ENCODE measurements around the gene GALNT11. TPM values are rescaled to one million over a fixed set of nuclear protein-coding genes. Genes with fewer than 3 reads are reported as not detected.

Gene GALNT11
- total RNA-seq (10 to 100 TPM; 16.0 to 29.5 (median 17.9) TPM), polyA plus RNA-seq (10 to 100 TPM; 28.6 to 41.3 TPM), total RNA-seq (42.5 reads per million, percentile 68 among the genes with 10 or more reads in this experiment)

DNA sequence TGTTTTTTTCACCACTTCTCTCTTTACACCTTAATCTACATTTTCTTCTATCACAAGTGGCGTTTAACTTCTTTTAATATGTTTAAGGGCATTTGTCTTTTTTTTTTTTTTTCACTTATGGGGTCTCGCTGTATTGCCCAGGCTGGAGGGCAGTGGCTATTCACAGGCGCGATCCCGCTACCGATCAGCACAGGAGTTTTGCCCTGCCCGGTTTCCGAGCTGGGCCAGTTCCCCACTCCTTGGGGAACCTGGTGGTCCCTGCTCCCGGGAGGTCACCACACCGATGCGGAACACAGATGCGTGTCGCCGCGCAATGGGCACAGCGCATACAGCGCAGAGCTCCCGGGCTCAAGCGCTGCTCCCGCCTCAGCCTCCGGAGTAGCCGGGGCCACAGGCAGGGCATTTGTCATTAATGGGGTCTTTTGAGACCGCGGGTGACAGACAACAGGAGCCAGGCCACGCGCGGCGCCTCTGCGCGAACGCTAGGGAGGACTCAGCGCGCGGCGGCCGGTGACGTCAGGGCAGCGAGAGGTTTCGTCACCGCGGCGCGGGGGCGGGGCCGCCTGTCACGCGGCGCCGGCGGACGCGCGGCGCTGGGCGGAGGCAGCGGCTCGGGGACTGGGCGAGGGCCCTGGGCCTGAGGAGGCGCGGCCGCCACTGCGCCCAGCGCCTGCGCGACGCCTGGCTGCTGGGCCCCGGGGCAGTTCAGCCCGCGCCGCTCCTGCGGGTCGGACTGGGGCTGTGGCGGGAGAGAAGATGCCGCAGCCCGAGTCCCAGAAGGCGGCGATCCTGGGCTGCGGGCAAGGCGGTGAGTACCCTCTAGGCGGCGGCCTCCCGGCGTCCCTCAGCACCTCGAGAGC, at the start of gene GALNT11:
Gene GALNT11, plus strand, starts transcription at position 598 of the 860 bp plus-strand sequence. CDS start 68,554 bp downstream, outside the sequence.
- peaks cover 0 to 3% (median 0%) of the 10 kb centered on the region in 11 donors for H3K9me3 Mint-ChIP-seq
- H3K36me3 ChIP-seq (ENCODE audit: control insufficient read depth in 2 of 3, insufficient read depth in 3 of 3, low read length in 3 of 3) = no peaks in the 10 kb centered on the region
- no peaks in the 10 kb centered on the region for H3K9me3 ChIP-seq (ENCODE audit: control insufficient read depth in 2 of 3, low read length in 3 of 3)
- POLR2A ChIA-PET = interaction anchor here (0.5 to 2.5 kb wide), 4 partner anchors 19 to 148 kb away, joined by 3 to 8 read pairs (median 6); partner anchors contain the start of gene PRKAG2
- H3K27ac Mint-ChIP-seq = peak within 1 kb of the TSS; percentile 85 to 96 (median 95)
- intact Hi-C loops (cut with micrococcal nuclease) = loop anchor here (1.0 to 10.0 kb wide), 15 partner anchors 82 to 735 kb away; partner anchors contain the start of genes PRKAG2 (in 2 of the 2), KMT2C (in 1 of the 2) and XRCC2 (in 1 of the 2)
- ATAC-seq (peak; percentile 96), DNase-seq (peak; percentile 82 to 95 (median 91))
- peak within 1 kb of the TSS; percentile 75 for H3K4me3 ChIP-seq (ENCODE audit: low read length)
- peaks cover 0 to 11% (median 0%) of the 10 kb centered on the region in 5 donors for H3K27me3 Mint-ChIP-seq
- H3K27ac ChIP-seq (ENCODE audit: low read depth, low read length) = peak within 1 kb of the TSS; percentile 88
- CTCF ChIA-PET = interaction anchor here (0.5 to 1.1 kb wide), 3 partner anchors 9 to 149 kb away, joined by 3 to 5 read pairs (median 4); no protein-coding TSS in a partner anchor
- peaks cover 7 to 22% of the 10 kb centered on the region in 2 donors for H3K4me1 ChIP-seq (ENCODE audit: control insufficient read depth in 2 of 2, insufficient read depth in 2 of 2, low read length in 2 of 2)
- peaks cover 0 to 20% (median 17%) of the 10 kb centered on the region in 5 donors for H3K36me3 Mint-ChIP-seq
- peaks cover 12 to 45% (median 39%) of the 10 kb centered on the region in 7 donors for H3K4me1 Mint-ChIP-seq
- peak within 1 kb of the TSS; percentile 85 to 92 (median 88) for H3K4me3 Mint-ChIP-seq
- H3K27me3 ChIP-seq (ENCODE audit: control insufficient read depth in 2 of 2, insufficient read depth in 2 of 2, low read length in 2 of 2) = no peaks in the 10 kb centered on the region

DNA sequence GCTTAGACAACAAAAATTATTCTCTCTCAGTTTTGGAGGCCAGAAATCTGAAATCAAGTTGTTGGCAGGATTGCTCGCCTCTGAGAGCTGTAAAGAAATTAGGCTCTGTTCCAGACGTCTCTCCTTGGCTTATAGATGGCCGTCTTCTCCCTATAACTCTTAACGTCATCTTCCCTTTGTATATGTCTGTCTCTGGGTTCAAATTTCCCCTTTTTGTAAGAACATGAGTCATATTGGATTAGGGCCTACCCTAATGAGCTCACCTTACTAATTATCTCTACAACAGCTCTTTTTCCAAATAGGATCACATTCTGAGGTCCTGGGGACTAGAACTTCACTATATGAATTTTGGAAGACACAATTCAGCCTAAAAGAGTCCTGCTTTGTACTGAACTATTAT, 46.9 kb upstream of the GALNT11 start:
- H3K27ac Mint-ChIP-seq = no peak overlapping the region
- H3K4me3 ChIP-seq (ENCODE audit: low read length) = no peak overlapping the region
- CTCF ChIA-PET = no interaction called here
- no peak overlapping the region for H3K4me3 Mint-ChIP-seq
- H3K27ac ChIP-seq (ENCODE audit: low read depth, low read length) = no peak overlapping the region
- peaks cover 0 to 4% (median 0%) of the 10 kb centered on the region in 11 donors for H3K9me3 Mint-ChIP-seq
- peaks cover 0 to 20% (median 6%) of the 10 kb centered on the region in 5 donors for H3K27me3 Mint-ChIP-seq
- H3K36me3 ChIP-seq (ENCODE audit: control insufficient read depth in 2 of 3, insufficient read depth in 3 of 3, low read length in 3 of 3) = no peaks in the 10 kb centered on the region
- DNase-seq = no peak
- no peaks in the 10 kb centered on the region for H3K4me1 Mint-ChIP-seq
- ATAC-seq = no peak
- H3K27me3 ChIP-seq (ENCODE audit: control insufficient read depth in 2 of 2, insufficient read depth in 2 of 2, low read length in 2 of 2) = no peaks in the 10 kb centered on the region
- intact Hi-C loops (cut with micrococcal nuclease) = no loop called here
- H3K4me1 ChIP-seq (ENCODE audit: control insufficient read depth in 2 of 2, insufficient read depth in 2 of 2, low read length in 2 of 2) = no peaks in the 10 kb centered on the region
- no peaks in the 10 kb centered on the region for H3K9me3 ChIP-seq (ENCODE audit: control insufficient read depth in 2 of 3, low read length in 3 of 3)
- POLR2A ChIA-PET = interaction anchor here (0.6 kb wide), 1 partner anchor 17 kb away, joined by 3 read pairs; no protein-coding TSS in a partner anchor
- peaks cover 0 to 3% (median 0%) of the 10 kb centered on the region in 5 donors for H3K36me3 Mint-ChIP-seq

DNA sequence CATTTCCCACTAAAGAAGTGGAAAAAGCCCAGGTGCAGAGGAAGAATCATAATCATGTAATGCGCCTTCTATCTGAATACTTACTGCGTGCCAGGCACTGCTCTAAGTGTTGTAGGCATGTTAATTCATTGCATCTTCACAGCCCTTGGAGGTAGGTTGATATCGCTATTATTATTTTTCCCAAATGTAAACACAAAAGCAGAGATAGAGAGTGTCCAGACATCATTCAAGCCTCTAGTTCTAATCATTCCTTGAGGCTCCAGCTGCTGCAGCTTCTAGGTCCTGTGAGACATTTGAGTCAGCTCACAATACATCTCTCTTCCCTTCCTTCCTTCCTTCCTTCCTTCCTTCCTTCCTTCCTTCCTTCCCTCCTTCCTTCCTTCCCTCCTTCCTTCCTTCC, 44.3 kb upstream of the GALNT11 start:
- peaks cover 0 to 10% (median 6%) of the 10 kb centered on the region in 5 donors for H3K27me3 Mint-ChIP-seq
- H3K4me1 ChIP-seq (ENCODE audit: control insufficient read depth in 2 of 2, insufficient read depth in 2 of 2, low read length in 2 of 2) = no peaks in the 10 kb centered on the region
- no peak overlapping the region for H3K4me3 ChIP-seq (ENCODE audit: low read length)
- no peak overlapping the region for H3K27ac Mint-ChIP-seq
- no peak overlapping the region for H3K4me3 Mint-ChIP-seq
- no peaks in the 10 kb centered on the region for H3K27me3 ChIP-seq (ENCODE audit: control insufficient read depth in 2 of 2, insufficient read depth in 2 of 2, low read length in 2 of 2)
- ATAC-seq = no peak
- no peaks in the 10 kb centered on the region for H3K36me3 ChIP-seq (ENCODE audit: control insufficient read depth in 2 of 3, insufficient read depth in 3 of 3, low read length in 3 of 3)
- DNase-seq = no peak
- H3K27ac ChIP-seq (ENCODE audit: low read depth, low read length) = no peak overlapping the region
- no peaks in the 10 kb centered on the region for H3K9me3 Mint-ChIP-seq
- intact Hi-C loops (cut with micrococcal nuclease) = no loop called here
- H3K36me3 Mint-ChIP-seq = no peaks in the 10 kb centered on the region
- ChIA-PET POLR2A (interaction anchor here (0.8 kb wide), 1 partner anchor 205 kb away, joined by 3 read pairs; no protein-coding TSS in a partner anchor), CTCF (no interaction called here)
- H3K4me1 Mint-ChIP-seq = no peaks in the 10 kb centered on the region
- H3K9me3 ChIP-seq (ENCODE audit: control insufficient read depth in 2 of 3, low read length in 3 of 3) = no peaks in the 10 kb centered on the region

DNA sequence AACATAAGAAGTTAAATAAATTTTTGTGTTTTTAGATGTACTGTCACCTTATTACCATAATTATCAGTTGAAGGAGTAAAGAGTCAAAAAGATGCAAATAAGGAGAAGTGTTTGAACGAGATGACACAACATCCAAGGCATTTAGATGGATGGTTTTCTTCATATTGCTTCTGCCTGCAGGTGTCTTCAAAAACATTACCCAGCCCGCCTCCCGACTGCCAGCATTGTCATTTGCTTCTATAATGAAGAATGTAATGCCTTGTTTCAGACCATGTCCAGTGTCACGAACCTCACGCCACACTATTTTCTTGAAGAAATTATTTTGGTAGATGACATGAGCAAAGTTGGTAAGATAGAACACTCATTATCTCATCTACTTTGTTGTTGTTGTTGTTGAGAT, 42.7 kb upstream of the GALNT11 start:
- no peak overlapping the region for H3K4me3 Mint-ChIP-seq
- no peak for DNase-seq
- no peak overlapping the region for H3K27ac Mint-ChIP-seq

DNA sequence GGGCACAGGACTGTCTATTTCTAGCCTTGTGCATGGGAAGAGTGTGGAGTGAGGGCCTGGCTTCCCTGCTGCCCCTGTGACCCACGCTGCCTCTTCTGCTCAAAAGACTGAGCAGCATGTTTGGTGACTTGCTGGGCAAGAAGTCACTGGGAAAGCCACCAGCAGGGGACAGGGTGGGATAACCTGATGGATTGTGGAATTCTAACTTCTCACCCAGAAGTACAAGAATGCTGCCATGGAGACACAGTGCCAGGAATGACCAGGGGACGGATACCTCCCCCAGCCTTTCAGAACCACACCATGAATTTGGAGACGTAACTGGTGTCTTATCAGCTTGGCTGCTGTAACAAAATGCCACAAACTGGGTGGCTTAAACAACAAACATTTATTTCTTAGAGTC, 40.9 kb upstream of the GALNT11 start:
- no peak overlapping the region for H3K4me3 Mint-ChIP-seq
- H3K27me3 Mint-ChIP-seq = peaks cover 5 to 12% (median 7%) of the 10 kb centered on the region in 5 donors

More for the DNA sequence above, 42.7 kb upstream of the GALNT11 start:
- Mint-ChIP-seq H3K27me3 (peaks cover 5 to 12% (median 7%) of the 10 kb centered on the region in 5 donors), H3K9me3 (no peaks in the 10 kb centered on the region), H3K36me3 (no peaks in the 10 kb centered on the region), H3K4me1 (no peaks in the 10 kb centered on the region)
- H3K9me3 ChIP-seq (ENCODE audit: control insufficient read depth in 2 of 3, low read length in 3 of 3) = no peaks in the 10 kb centered on the region
- no peaks in the 10 kb centered on the region for H3K4me1 ChIP-seq (ENCODE audit: control insufficient read depth in 2 of 2, insufficient read depth in 2 of 2, low read length in 2 of 2)
- ChIA-PET POLR2A (no interaction called here), CTCF (no interaction called here)
- H3K36me3 ChIP-seq (ENCODE audit: control insufficient read depth in 2 of 3, insufficient read depth in 3 of 3, low read length in 3 of 3) = no peaks in the 10 kb centered on the region
- no peak overlapping the region for H3K27ac ChIP-seq (ENCODE audit: low read depth, low read length)
- no peak overlapping the region for H3K4me3 ChIP-seq (ENCODE audit: low read length)
- intact Hi-C loops (cut with micrococcal nuclease) = no loop called here
- no peak for ATAC-seq
- no peaks in the 10 kb centered on the region for H3K27me3 ChIP-seq (ENCODE audit: control insufficient read depth in 2 of 2, insufficient read depth in 2 of 2, low read length in 2 of 2)

DNA sequence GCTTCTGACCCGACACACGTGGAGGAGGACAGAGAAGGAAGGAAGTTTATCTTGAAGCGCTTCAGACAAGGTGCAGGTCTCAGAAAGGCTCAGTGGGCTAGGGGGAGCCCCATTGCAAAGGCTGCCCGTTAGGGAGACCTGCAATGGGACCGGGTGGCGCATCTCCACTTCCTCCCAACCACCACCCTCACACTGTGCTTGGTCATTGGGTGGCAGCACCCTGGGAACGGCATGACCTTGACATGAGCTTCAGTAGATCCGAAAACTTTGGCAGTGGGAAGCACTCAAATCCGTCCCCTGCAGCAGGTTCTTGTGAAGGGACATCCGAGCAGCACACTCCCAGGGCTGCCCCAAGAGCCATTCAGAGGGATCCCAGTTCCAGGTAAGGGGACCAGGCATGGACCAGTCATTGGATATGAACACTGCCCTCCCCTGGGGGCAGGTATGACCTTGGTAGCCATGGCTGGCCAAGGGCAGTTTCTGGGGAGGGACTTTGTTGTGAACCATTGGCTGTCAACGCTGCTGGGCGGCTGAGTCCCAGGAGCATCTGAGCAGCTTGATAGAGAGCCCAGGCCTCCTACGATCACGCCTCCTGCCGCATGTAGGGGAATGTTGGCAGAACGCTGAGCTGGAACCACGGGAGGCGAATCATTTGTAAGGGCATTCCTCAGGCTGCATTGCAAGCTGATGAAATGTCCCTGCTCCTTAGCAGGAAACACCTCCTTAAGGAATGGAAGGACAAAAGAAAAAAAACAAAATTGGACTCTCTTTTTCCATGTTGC, 37.5 kb upstream of the GALNT11 start:
- Mint-ChIP-seq H3K27ac (no peak overlapping the region), H3K36me3 (no peaks in the 10 kb centered on the region), H3K4me1 (peaks cover 0 to 10% (median 7%) of the 10 kb centered on the region in 7 donors), H3K27me3 (peaks cover 7 to 32% (median 18%) of the 10 kb centered on the region in 5 donors), H3K4me3 (no peak overlapping the region), H3K9me3 (no peaks in the 10 kb centered on the region)
- ATAC-seq (no peak), DNase-seq (no peak)
- Histone ChIP-seq H3K4me1 (ENCODE audit: control insufficient read depth in 2 of 2, insufficient read depth in 2 of 2, low read length in 2 of 2) (no peaks in the 10 kb centered on the region), H3K9me3 (ENCODE audit: control insufficient read depth in 2 of 3, low read length in 3 of 3) (no peaks in the 10 kb centered on the region), H3K27me3 (ENCODE audit: control insufficient read depth in 2 of 2, insufficient read depth in 2 of 2, low read length in 2 of 2) (no peaks in the 10 kb centered on the region), H3K36me3 (ENCODE audit: control insufficient read depth in 2 of 3, insufficient read depth in 3 of 3, low read length in 3 of 3) (no peaks in the 10 kb centered on the region), H3K4me3 (ENCODE audit: low read length) (no peak overlapping the region), H3K27ac (ENCODE audit: low read depth, low read length) (no peak overlapping the region)
- CTCF ChIA-PET = no interaction called here
- intact Hi-C loops (cut with micrococcal nuclease) = no loop called here
- POLR2A ChIA-PET = no interaction called here

More for the DNA sequence above, 40.9 kb upstream of the GALNT11 start:
- H3K4me1 ChIP-seq (ENCODE audit: control insufficient read depth in 2 of 2, insufficient read depth in 2 of 2, low read length in 2 of 2) = no peaks in the 10 kb centered on the region
- Mint-ChIP-seq H3K9me3 (no peaks in the 10 kb centered on the region), H3K36me3 (no peaks in the 10 kb centered on the region), H3K4me1 (no peaks in the 10 kb centered on the region), H3K27ac (no peak overlapping the region)
- intact Hi-C loops (cut with micrococcal nuclease) = no loop called here
- ChIA-PET POLR2A (no interaction called here), CTCF (no interaction called here)
- no peaks in the 10 kb centered on the region for H3K36me3 ChIP-seq (ENCODE audit: control insufficient read depth in 2 of 3, insufficient read depth in 3 of 3, low read length in 3 of 3)
- H3K9me3 ChIP-seq (ENCODE audit: control insufficient read depth in 2 of 3, low read length in 3 of 3) = no peaks in the 10 kb centered on the region
- H3K27ac ChIP-seq (ENCODE audit: low read depth, low read length) = no peak overlapping the region
- ATAC-seq (no peak), DNase-seq (no peak)
- no peak overlapping the region for H3K4me3 ChIP-seq (ENCODE audit: low read length)
- H3K27me3 ChIP-seq (ENCODE audit: control insufficient read depth in 2 of 2, insufficient read depth in 2 of 2, low read length in 2 of 2) = no peaks in the 10 kb centered on the region
